DMS153 treated with DMSO at 0.1 percent for 48 hours (cell line): ENCODE measurements around the gene PRDM15.

Experiments
- DNase-seq: peaks from one replicate; lab custom pipeline; 2025; ENCODE audit not compliant: unreplicated experiment; lab: John Stamatoyannopoulos, UW

PRDM15 gene

GRCh38 chr21:41865002-41865777, 14.0 kb downstream of the PRDM15 start:
- DNase-seq, result no peak

GRCh38 chr21:41864311-41865001, 14.7 kb downstream of the PRDM15 start:
- no peak for DNase-seq

- no peak for DNase-seq
These were observed 15.8 kb downstream of the PRDM15 start for GRCh38 chr21:41863439-41863740.

- DNase-seq, result no peak
These were observed 17.2 kb downstream of the PRDM15 start for GRCh38 chr21:41861987-41862386.

GRCh38 chr21:41861255-41861654, 17.9 kb downstream of the PRDM15 start:
- no peak for DNase-seq

- DNase-seq, result no peak
These were observed 19.7 kb downstream of the PRDM15 start for GRCh38 chr21:41859297-41859980.

GRCh38 chr21:41858466-41859296, 20.5 kb downstream of the PRDM15 start:
- no peak for DNase-seq

GRCh38 chr21:41857771-41858300, 21.3 kb downstream of the PRDM15 start:
- no peak for DNase-seq

- no peak for DNase-seq
These were observed 22.6 kb downstream of the PRDM15 start for GRCh38 chr21:41856572-41856971.

- DNase-seq, result no peak
These were observed 24.6 kb downstream of the PRDM15 start for GRCh38 chr21:41854426-41854995.

- no peak for DNase-seq
These were observed 26.2 kb downstream of the PRDM15 start for GRCh38 chr21:41852929-41853320.

GRCh38 chr21:41852151-41852928, 26.8 kb downstream of the PRDM15 start:
- DNase-seq, result no peak

- DNase-seq, result no peak
These were observed 27.9 kb downstream of the PRDM15 start for GRCh38 chr21:41851090-41851790.

GRCh38 chr21:41850085-41850484, 29.1 kb downstream of the PRDM15 start:
- DNase-seq, result no peak

- no peak for DNase-seq
These were observed 30.1 kb downstream of the PRDM15 start for GRCh38 chr21:41848958-41849580.

- DNase-seq, result no peak
These were observed 30.6 kb downstream of the PRDM15 start for GRCh38 chr21:41848533-41848932.

GRCh38 chr21:41847066-41847804, 31.9 kb downstream of the PRDM15 start:
- no peak for DNase-seq

- DNase-seq, result no peak
These were observed 32.6 kb downstream of the PRDM15 start for GRCh38 chr21:41846536-41846935.
